Body of pancreas (tissue), 4 donors: ENCODE results near the gene PFKL. TPM values are rescaled to one million over a fixed set of nuclear protein-coding genes. Genes with fewer than 3 reads are reported as not detected.

ENCODE experiments used
- ATAC-seq: fragments of 150-250 bp; one replicate; pipeline ENCODE4 v1.9.1; 2016
- DNase-seq, 4 donors: peaks; one replicate each; pipeline ENCODE4 v3.0.0-alpha.2; 2019
- H3K27ac ChIP-seq, 4 donors: fragments of 200-600 bp; sonication (generic); 1 replicate in 3 of 4; 2 replicates in 1 of 4; pipeline versions ENCODE4 v1.5.1 to v1.6.1; 2016 to 2019; ENCODE audit warnings: mild to moderate bottlenecking in 1 of 4, mixed read lengths in 1 of 4, moderate library complexity in 1 of 4
- H3K27me3 ChIP-seq, 2 donors: fragments of 200-600 bp; sonication (generic); one replicate each; pipeline ENCODE4 v1.6.0; 2016; ENCODE audit warnings: mild to moderate bottlenecking in 1 of 2
- H3K36me3 ChIP-seq, 2 donors: fragments of 200-600 bp; sonication (generic); replicated peaks in 1 of 2; 2 replicates each; pipeline ENCODE4 v1.5.1; 2016; ENCODE audit warnings: low read depth in 2 of 2; ENCODE audit not compliant: insufficient read depth in 1 of 2
- H3K4me1 ChIP-seq: fragments of 200-600 bp; sonication (generic); one replicate; pipeline ENCODE4 v1.6.0; 2016
- H3K4me3 ChIP-seq, 2 donors: fragments of 200-600 bp; sonication (generic); 1 replicate in 1 of 2; 2 replicates in 1 of 2; pipeline ENCODE4 v1.5.1; 2016 to 2019
- H3K9me3 ChIP-seq, 3 donors: fragments of 200-600 bp; sonication (generic); 1 replicate in 2 of 3; 2 replicates in 1 of 3; pipeline ENCODE4 v1.5.1; 2016
- POLR2A ChIP-seq, 3 donors: fragments of 450-650 bp; IDR thresholded peaks; one replicate each; pipeline ENCODE4 v1.6.1; 2016; ENCODE audit warnings: antibody characterized with exemption in 3 of 3, mild to moderate bottlenecking in 2 of 3
- WGBS, 2 donors: methylation state at CpG; one replicate each; pipeline ENCODE4 v1.1.5; 2017; 5-methylcytosine and 5-hydroxymethylcytosine counted together
- intact Hi-C: fragments of 100-400 bp; cut with DNase I; formaldehyde crosslinking; loops from one replicate; pipeline ENCODE4 v1.15.1; 2023
- total RNA-seq, 2 donors: library from RNA; depleted of rRNA; stranded (reverse); fragments of >200 nt; gene quantifications; one replicate each; pipeline ENCODE4 v1.1.0, GENCODE V29; 2016
- TF ChIP-seq, protein P1 (sequence below), 7 experiments: fragments of 450-650 bp in 4 of 7; fragments of 200-600 bp in 3 of 7; sonication (generic) in 3 of 7; IDR thresholded peaks; one replicate each; pipeline ENCODE4 v1.5.1; 2016 to 2019; ENCODE audit warnings: antibody characterized with exemption in 7 of 7

PFKL gene
- total RNA-seq, 2 donors from 2014 or later, result 56.8 to 104 TPM

DNA sequence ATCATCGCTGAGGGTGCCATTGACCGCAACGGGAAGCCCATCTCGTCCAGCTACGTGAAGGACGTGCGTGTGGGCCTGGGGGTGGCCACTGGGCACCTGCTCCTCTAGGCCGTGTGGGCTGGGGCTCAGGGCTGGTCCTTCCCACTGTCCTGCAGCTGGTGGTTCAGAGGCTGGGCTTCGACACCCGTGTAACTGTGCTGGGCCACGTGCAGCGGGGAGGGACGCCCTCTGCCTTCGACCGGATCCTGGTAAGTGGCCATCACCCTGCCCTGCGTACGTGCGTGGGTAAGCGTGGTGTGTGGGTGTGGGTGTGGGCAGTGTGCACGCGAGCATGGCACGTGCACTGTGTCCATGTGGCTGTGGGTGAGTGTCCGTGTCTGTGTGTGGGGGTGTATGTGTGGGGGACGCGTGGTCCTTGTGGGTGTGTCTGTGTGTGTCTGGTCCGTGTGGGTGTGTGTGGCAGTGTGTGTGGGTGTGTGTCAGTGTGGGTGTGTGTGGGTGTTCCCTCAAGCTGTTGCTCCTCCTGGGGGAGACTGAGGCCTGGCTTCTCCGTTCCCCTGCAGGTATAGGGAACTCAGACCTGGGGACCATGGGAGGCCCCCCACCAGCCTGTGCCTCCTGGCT is 16.5 kb downstream of the PFKL start:
- Histone ChIP-seq H3K4me1 (no peaks in the 10 kb centered on the region), H3K4me3 (no peak overlapping the region), H3K9me3 (no peaks in the 10 kb centered on the region), H3K36me3 (peaks cover 0 to 8% of the 10 kb centered on the region in 2 donors), H3K27ac (no peak overlapping the region), H3K27me3 (no peaks in the 10 kb centered on the region)
- no peak for TF ChIP-seq POLR2A (IDR thresholded peaks at IDR 0.05)
- TF ChIP-seq, protein P1, sequence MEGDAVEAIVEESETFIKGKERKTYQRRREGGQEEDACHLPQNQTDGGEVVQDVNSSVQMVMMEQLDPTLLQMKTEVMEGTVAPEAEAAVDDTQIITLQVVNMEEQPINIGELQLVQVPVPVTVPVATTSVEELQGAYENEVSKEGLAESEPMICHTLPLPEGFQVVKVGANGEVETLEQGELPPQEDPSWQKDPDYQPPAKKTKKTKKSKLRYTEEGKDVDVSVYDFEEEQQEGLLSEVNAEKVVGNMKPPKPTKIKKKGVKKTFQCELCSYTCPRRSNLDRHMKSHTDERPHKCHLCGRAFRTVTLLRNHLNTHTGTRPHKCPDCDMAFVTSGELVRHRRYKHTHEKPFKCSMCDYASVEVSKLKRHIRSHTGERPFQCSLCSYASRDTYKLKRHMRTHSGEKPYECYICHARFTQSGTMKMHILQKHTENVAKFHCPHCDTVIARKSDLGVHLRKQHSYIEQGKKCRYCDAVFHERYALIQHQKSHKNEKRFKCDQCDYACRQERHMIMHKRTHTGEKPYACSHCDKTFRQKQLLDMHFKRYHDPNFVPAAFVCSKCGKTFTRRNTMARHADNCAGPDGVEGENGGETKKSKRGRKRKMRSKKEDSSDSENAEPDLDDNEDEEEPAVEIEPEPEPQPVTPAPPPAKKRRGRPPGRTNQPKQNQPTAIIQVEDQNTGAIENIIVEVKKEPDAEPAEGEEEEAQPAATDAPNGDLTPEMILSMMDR (IDR thresholded peaks at IDR 0.05), result no peak
- 93 to 94% methylated on average over 12 to 21 of the region's 27 CpGs for WGBS, 2 donors
- ATAC-seq (no peak), DNase-seq (no peak)
- intact Hi-C loops, result loop anchor here (10.0 kb wide), 1 partner anchor 52 kb away; the partner anchor contains the start of gene DNMT3L

DNA sequence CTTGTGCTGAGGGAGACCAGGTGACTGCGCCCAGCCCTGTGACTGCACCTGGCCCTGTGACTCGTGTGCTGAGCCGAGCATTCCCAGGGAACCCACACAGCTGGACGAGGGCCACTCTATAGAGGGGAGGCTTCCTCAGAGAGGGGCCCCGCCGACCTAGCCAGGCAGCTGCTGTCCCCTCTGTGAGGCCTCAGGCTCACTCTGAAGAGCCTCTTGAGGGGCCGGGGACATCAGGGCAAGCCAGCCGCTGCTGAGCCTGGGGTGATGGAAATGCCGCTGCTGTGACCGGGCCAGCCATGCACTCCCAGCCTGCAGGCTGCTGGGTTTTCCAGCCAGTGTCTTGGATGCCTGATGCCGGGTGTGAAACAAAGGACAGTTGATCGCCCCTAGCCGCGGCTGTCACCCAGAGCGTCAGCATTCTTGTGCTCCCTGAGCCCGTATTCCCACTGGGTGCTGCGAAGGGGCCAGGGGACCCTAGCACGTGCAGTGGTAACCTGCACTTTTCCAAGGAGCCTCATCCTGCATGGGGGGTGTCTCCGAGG is 17.5 kb downstream of the PFKL start:
- intact Hi-C loops, result loop anchor here (10.0 kb wide), 1 partner anchor 53 kb away; the partner anchor contains the start of gene DNMT3L
- H3K27me3 ChIP-seq, result no peaks in the 10 kb centered on the region
- no peak overlapping the region for H3K4me3 ChIP-seq
- no peaks in the 10 kb centered on the region for H3K4me1 ChIP-seq
- ATAC-seq (no peak), DNase-seq (no peak)
- H3K27ac ChIP-seq, result no peak overlapping the region
- 92 to 100% methylated on average over 7 to 12 of the region's 19 CpGs for WGBS, 2 donors
- TF ChIP-seq, protein P1 (IDR thresholded peaks at IDR 0.05), result no peak
- TF ChIP-seq POLR2A (IDR thresholded peaks at IDR 0.05), result no peak
- no peaks in the 10 kb centered on the region for H3K9me3 ChIP-seq
- peaks cover 0 to 7% of the 10 kb centered on the region in 2 donors for H3K36me3 ChIP-seq

DNA sequence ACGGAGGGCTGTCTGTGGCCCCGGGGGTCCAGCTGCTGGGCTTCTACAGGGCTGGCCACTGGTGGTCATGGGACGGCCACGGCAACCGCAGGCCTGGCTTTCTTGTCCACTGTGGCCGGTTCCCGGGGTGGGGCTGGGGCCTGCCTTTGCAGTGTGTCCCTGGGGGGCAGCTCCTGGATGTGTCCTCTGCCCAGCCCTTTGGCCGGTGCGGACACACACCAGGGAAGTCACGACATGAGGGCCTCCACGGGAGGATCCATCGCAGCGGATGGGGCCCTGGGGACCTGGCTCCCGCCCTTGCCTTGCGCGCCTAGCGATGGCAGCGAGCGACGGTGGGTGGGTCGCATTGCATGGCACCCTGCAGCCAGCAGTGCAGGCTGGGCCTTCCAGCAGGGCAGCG is 18.0 kb downstream of the PFKL start:
- no peak for DNase-seq
- Histone ChIP-seq H3K4me1 (no peaks in the 10 kb centered on the region), H3K4me3 (no peak overlapping the region), H3K27me3 (no peaks in the 10 kb centered on the region), H3K9me3 (no peaks in the 10 kb centered on the region), H3K36me3 (peaks cover 0 to 7% of the 10 kb centered on the region in 2 donors), H3K27ac (no peak overlapping the region)
- intact Hi-C loops, result loop anchor here (10.0 kb wide), 1 partner anchor 53 kb away; the partner anchor contains the start of gene DNMT3L
- TF ChIP-seq, protein P1 (IDR thresholded peaks at IDR 0.05), result no peak
- TF ChIP-seq POLR2A (IDR thresholded peaks at IDR 0.05), result no peak
- 95% methylated on average over 22 of the region's 22 CpGs; no CpG with 5 or more reads in 1 of the 2 donors for WGBS, 2 donors
- no peak for ATAC-seq

DNA sequence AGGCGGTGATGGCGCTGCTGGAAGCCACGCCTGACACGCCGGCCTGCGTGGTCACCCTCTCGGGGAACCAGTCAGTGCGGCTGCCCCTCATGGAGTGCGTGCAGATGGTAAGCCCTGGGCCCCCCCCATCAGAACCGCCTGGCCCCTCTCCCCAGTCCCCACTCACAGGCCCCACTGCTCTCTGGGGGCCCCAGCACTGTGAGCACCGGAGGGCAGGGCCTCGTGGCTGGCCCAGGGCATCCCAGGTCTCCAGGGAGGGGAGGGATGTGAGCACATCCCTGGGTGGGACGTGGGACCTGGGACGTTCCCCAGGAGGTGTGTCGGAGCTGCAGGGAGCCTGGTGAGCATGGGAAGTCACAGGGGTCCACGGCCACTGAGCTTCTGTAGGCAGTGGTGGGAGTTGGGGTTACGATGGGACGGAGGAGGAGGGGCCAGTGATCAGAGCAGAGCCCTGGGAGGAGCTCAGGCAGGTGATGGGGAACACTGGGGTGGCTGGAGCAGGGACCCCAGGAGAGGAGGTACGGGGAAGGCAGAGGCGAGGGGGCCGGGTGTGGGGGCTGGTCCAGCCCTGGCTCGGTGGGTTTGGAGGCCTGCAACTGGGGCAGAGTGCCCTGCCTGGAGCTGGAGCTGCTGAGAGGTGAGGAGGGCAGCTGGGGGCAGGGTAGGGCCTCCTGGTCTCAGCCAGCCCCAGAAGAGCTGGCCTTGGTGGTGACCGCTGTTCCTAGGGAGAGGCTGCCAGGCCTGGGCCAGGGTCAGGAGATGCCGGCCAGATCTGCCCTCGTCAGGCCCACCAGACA is 18.8 kb downstream of the PFKL start:
- 92 to 96% methylated on average over 23 to 24 of the region's 25 CpGs for WGBS, 2 donors
- intact Hi-C loops, result loop anchor here (10.0 kb wide), 1 partner anchor 54 kb away; the partner anchor contains the start of gene DNMT3L
- Histone ChIP-seq H3K27me3 (no peaks in the 10 kb centered on the region), H3K4me3 (no peak overlapping the region), H3K9me3 (no peaks in the 10 kb centered on the region), H3K27ac (no peak overlapping the region), H3K36me3 (peaks cover 0 to 3% of the 10 kb centered on the region in 2 donors), H3K4me1 (no peaks in the 10 kb centered on the region)
- ATAC-seq (no peak), DNase-seq (no peak)
- no peak for TF ChIP-seq POLR2A (IDR thresholded peaks at IDR 0.05)
- TF ChIP-seq, protein P1 (IDR thresholded peaks at IDR 0.05), result no peak
